Measurements from ENCODE around the gene TMEM200A.
A peak's percentile ranks its signal among the peaks of the same experiment; 100 is the strongest.

TMEM200A gene

DNA sequence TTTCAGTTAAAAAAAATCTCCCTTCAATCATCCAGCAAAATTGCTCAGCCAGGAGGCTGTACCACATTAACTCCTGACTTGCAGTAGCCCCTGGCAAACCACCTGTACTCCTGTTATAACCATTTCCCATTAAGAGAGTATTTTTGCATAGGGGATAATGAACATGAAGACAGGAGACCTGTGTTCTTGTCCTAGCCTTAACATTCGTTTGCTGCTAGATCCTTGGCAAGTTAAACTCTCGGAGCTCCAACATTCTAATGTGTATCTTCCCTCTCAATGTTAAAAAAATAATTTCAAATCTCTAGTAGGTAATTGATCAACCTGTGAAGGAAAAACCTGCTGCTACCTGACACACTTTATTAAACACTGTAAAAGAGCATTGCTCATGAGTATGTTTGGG lies 8.4 kb upstream of the TMEM200A start:
- ATAC-seq (ENCODE audit: low read depth): no peak
- H3K36me3 ChIP-seq (ENCODE audit: low read depth): no peaks in the 10 kb centered on the region
- H3K27me3 ChIP-seq (ENCODE audit: insufficient read depth, poor library complexity, severe bottlenecking): no peaks in the 10 kb centered on the region
- no peaks in the 10 kb centered on the region for H3K9me3 ChIP-seq (ENCODE audit: severe bottlenecking)
- no peak for DNase-seq (ENCODE audit: low spot score)
- no peak overlapping the region for H3K27ac ChIP-seq (ENCODE audit: poor library complexity, severe bottlenecking)
- TF ChIP-seq, protein P1, sequence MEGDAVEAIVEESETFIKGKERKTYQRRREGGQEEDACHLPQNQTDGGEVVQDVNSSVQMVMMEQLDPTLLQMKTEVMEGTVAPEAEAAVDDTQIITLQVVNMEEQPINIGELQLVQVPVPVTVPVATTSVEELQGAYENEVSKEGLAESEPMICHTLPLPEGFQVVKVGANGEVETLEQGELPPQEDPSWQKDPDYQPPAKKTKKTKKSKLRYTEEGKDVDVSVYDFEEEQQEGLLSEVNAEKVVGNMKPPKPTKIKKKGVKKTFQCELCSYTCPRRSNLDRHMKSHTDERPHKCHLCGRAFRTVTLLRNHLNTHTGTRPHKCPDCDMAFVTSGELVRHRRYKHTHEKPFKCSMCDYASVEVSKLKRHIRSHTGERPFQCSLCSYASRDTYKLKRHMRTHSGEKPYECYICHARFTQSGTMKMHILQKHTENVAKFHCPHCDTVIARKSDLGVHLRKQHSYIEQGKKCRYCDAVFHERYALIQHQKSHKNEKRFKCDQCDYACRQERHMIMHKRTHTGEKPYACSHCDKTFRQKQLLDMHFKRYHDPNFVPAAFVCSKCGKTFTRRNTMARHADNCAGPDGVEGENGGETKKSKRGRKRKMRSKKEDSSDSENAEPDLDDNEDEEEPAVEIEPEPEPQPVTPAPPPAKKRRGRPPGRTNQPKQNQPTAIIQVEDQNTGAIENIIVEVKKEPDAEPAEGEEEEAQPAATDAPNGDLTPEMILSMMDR (IDR thresholded peaks at IDR 0.05; ENCODE audit: poor library complexity, severe bottlenecking): no peak
- H3K4me1 ChIP-seq (ENCODE audit: insufficient read depth, poor library complexity, severe bottlenecking): no peaks in the 10 kb centered on the region
- no peak overlapping the region for H3K4me3 ChIP-seq (ENCODE audit: severe bottlenecking)

DNA sequence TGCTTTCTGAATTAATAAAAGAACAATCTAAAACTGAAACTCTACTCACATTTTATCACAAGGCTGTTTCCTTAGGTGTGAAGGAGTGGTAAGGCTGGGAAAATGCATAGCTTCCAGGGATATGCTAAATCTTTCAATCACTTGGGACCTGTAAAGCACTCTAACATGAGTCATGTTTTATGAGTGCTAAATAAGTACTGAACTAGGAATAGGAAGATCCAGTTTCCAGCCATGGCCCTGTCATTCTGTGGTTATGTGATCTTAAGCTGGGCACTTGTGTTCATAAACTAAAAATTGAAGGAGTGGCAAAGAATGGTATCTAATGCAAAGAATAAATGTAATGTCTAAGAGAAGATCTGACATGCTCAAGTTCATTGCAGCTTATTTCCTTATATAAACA lies 6.1 kb upstream of the TMEM200A start:
- no peak overlapping the region for H3K27ac ChIP-seq (ENCODE audit: poor library complexity, severe bottlenecking)
- H3K9me3 ChIP-seq (ENCODE audit: severe bottlenecking): no peaks in the 10 kb centered on the region
- H3K27me3 ChIP-seq (ENCODE audit: insufficient read depth, poor library complexity, severe bottlenecking): no peaks in the 10 kb centered on the region
- no peak; the same call in 2 of the 3 replicates for ATAC-seq (ENCODE audit: low read depth)
- H3K4me3 ChIP-seq (ENCODE audit: severe bottlenecking): no peak overlapping the region
- no peak for DNase-seq (ENCODE audit: low spot score)
- H3K4me1 ChIP-seq (ENCODE audit: insufficient read depth, poor library complexity, severe bottlenecking): no peaks in the 10 kb centered on the region
- TF ChIP-seq, protein P1 (IDR thresholded peaks at IDR 0.05; ENCODE audit: poor library complexity, severe bottlenecking): no peak
- H3K36me3 ChIP-seq (ENCODE audit: low read depth): no peaks in the 10 kb centered on the region

DNA sequence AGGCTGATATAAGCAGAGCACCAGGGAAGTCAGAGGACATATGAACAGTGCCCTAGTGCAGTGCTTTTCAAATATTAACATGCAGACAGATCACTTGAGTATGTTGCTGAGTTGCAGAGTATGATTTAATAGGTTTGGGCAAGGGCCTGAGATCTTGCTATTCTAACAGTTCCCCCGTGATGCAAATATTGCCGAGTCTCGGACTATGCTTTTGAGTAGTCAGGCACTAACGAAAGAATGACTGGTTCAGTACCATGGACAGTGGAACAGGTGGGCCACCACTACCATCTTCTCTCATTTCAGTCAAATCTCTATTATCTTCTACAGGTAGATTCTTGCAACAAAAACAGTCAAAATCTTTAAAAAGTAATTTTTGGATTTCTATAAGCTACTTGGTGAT lies 3.7 kb upstream of the TMEM200A start:
- ATAC-seq (ENCODE audit: low read depth): no peak
- H3K36me3 ChIP-seq (ENCODE audit: low read depth): no peaks in the 10 kb centered on the region
- DNase-seq (ENCODE audit: low spot score): no peak
- H3K27ac ChIP-seq (ENCODE audit: poor library complexity, severe bottlenecking): no peak overlapping the region
- TF ChIP-seq, protein P1 (IDR thresholded peaks at IDR 0.05; ENCODE audit: poor library complexity, severe bottlenecking): no peak
- peaks cover 9% of the 10 kb centered on the region for H3K27me3 ChIP-seq (ENCODE audit: insufficient read depth, poor library complexity, severe bottlenecking)
- H3K4me3 ChIP-seq (ENCODE audit: severe bottlenecking): no peak overlapping the region
- no peaks in the 10 kb centered on the region for H3K9me3 ChIP-seq (ENCODE audit: severe bottlenecking)
- H3K4me1 ChIP-seq (ENCODE audit: insufficient read depth, poor library complexity, severe bottlenecking): no peaks in the 10 kb centered on the region

DNA sequence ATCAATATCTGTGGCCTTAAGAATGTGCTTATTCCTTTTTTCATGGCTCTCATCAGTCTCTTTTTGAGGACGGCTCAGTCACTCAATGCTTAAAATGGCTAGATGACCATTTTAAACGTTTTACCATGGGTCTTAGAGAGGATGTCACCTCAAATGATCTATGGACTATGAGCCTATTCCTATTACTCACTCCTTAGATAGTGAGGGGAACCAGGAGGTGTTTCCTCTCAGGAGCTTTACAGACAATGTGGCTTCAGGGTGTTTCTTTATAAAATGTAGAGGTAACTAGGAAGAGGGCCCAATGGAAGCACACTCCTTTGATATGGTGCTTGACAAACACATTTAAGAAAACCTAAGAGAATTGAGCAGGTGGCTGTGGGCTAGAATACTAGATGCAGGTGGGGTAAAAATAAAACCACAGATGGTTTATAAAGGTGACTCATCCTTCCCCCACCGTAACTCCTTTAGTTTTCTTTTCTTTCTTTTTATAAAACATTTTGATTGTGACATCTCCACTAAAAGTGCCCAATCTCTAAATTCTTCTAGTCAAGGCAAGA lies 1.5 kb upstream of the TMEM200A start:
- no peaks in the 10 kb centered on the region for H3K9me3 ChIP-seq (ENCODE audit: severe bottlenecking)
- DNase-seq (ENCODE audit: low spot score) (no peak), ATAC-seq (ENCODE audit: low read depth) (no peak)
- no peak overlapping the region for H3K4me3 ChIP-seq (ENCODE audit: severe bottlenecking)
- peaks cover 18% of the 10 kb centered on the region for H3K27me3 ChIP-seq (ENCODE audit: insufficient read depth, poor library complexity, severe bottlenecking)
- TF ChIP-seq, protein P1 (IDR thresholded peaks at IDR 0.05; ENCODE audit: poor library complexity, severe bottlenecking): no peak
- no peak overlapping the region for H3K27ac ChIP-seq (ENCODE audit: poor library complexity, severe bottlenecking)
- H3K36me3 ChIP-seq (ENCODE audit: low read depth): no peaks in the 10 kb centered on the region
- H3K4me1 ChIP-seq (ENCODE audit: insufficient read depth, poor library complexity, severe bottlenecking): no peaks in the 10 kb centered on the region

DNA sequence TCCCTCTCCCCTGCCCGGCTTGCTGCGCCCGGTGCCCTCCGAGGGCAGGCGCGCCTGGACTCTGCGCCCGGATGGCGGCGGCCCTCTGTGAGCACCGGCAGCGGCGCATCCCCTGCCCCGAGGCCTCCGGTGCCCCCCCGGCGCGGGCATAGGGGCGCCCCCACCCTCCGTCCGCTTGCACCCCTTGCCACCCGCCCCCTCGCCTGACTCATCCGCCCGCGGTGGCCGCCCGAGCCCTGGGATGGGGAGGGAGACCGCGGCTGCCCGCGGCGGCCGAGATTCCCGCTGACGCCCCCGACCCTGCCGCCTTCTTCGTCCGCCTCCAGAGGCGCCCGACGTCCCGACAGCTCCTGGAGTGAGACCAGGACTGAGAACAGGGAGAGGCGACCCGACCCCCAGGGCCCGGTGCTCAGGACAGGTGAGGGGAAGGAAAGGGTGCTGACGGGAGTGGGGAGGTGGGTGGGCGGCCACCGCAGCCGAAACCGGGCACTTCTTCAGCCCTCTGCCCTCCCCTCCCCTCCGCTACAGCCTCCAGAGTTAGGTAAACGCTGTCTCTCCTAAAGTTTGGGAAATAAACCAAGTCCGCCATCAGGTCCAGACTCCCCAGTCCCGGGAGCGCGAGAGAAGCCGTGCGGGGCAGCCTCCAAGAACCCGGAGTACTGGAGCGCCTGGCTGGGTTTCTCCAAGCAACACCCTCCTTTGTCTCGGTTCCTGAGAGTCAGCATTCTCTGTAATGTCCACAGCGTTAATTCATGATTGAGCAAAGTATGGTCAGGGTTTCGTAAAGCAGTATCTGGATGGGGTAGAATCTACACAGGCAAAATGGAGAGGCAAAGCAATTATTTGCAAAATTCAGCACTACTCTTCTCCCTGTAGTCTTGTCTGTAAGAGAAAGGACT lies 539 bp downstream of the TMEM200A start:
- Histone ChIP-seq H3K27ac (ENCODE audit: poor library complexity, severe bottlenecking) (no peak overlapping the region), H3K4me1 (ENCODE audit: insufficient read depth, poor library complexity, severe bottlenecking) (no peaks in the 10 kb centered on the region), H3K9me3 (ENCODE audit: severe bottlenecking) (no peaks in the 10 kb centered on the region), H3K36me3 (ENCODE audit: low read depth) (no peaks in the 10 kb centered on the region), H3K4me3 (ENCODE audit: severe bottlenecking) (peak overlapping the region; percentile 46), H3K27me3 (ENCODE audit: insufficient read depth, poor library complexity, severe bottlenecking) (peaks cover 18% of the 10 kb centered on the region)
- ATAC-seq (ENCODE audit: low read depth) (peak; percentile 67), DNase-seq (ENCODE audit: low spot score) (peak; percentile 51)
- TF ChIP-seq, protein P1 (IDR thresholded peaks at IDR 0.05; ENCODE audit: poor library complexity, severe bottlenecking): no peak
